Brain pericyte (primary cell): ENCODE data around the gene TEX22.
"Not testable (repeated sequence)": the region's sequence is repeated elsewhere in the genome, so short reads cannot be mapped to it uniquely, and the experiment has no call there.

ENCODE experiments used
- DNase-seq: peaks from one replicate; pipeline ENCODE4 v3.0.0-alpha.2; 2012; ENCODE audit warnings: low read depth, low spot score

The TEX22 gene, protein sequence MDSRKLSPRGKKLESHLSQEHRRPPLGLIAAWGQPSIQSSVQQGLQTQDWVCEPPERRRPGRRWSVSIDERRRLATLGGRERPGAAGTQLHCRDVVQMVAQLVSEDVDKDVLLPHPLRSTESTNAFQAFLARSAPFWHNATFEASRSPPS

DNA sequence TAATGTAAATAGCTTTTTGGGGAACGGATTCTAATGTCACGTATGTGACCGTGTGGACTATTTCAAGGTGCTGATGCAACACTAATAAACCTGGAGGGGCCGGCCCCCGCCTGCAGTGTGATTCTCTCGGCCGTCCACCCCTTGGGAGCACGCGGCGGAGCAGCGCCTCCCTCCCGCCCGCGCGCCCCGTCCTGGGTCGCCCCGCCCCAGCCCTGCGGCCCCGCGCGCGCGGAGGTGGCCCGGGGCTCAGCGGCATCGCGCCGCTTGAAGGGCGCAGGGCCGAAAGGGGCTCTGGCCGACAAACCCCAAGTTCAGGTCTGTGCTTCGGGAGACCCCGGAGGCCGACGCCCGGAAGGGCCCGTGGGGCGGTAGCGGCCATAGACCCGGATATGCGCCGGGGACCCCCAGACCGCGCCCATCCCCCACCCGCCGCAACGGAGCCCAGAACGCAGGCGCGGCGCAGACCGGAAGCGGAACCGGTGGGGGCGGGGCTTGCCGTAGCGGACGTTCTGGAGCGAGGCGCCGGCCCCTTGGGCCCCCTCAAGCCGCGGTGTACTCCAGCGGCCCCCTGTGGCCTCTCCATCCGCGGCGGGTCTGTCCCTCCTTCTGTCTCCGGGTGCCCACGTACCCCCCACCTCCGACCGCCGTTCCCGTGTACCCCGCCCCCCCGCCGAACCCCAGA lies at the start of gene TEX22:
TSS of gene TEX22 (plus strand) at position 495 of the 682 bp plus-strand sequence. CDS start 803 bp downstream, outside the sequence.
- DNase-seq: peak; percentile 27

DNA sequence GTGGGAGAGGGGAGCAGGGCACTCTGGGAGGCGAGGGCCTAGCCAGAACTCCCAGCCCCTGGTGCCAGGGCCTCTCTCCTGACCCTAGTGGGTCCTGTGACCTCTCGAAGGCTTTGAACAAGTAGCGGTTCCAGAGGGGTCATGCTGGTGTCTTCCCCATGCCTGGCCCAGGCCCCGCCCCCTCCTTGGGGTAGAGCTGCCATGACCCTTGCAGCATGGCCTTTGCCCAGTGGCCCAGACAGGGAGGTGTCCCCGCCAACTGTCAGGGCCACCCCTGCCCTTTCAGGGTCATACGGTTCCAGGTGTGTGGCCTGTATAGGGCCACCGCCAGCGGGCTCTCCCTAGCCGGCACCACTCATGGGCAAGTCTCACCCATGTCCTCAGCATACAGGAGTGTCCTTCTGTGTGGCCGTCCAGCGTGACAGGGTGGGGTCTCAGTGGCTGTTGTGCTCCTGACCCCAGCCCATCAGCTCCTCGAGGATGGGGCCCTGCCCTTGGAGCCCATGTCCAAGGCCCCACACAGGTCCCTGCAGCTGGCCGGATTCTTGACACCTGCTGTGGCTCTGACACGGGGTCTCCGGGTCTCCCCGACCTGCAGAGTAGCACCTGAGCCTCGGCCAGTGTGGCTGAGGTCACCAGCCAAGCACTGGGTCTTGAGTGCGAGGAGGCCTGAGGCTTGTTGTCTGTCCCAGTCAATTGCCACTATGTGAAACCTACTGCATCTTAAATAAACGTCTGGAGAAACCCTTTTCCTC lies 49.2 kb upstream of the TEX22 start:
- DNase-seq: no peak

DNA sequence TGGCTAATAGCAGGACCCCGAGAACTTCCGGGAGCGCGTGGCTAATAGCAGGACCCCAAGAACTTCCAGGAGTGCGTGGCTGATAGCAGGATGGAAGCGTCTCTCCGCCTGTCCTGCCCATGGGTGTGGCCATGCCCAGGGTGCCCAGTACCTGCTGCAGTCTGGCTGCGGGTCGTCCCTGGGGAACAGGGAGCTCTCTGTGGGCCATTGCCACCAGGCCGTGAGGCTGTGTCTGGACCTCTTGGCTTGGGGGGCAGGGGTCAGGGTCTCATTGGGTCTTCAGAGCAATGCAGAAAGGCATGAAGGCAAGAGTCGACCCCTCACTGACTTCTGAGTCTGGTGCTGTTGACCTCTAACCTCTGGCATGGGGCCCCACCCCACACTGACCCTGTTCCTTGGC lies 48.3 kb upstream of the TEX22 start:
- no peak for DNase-seq

DNA sequence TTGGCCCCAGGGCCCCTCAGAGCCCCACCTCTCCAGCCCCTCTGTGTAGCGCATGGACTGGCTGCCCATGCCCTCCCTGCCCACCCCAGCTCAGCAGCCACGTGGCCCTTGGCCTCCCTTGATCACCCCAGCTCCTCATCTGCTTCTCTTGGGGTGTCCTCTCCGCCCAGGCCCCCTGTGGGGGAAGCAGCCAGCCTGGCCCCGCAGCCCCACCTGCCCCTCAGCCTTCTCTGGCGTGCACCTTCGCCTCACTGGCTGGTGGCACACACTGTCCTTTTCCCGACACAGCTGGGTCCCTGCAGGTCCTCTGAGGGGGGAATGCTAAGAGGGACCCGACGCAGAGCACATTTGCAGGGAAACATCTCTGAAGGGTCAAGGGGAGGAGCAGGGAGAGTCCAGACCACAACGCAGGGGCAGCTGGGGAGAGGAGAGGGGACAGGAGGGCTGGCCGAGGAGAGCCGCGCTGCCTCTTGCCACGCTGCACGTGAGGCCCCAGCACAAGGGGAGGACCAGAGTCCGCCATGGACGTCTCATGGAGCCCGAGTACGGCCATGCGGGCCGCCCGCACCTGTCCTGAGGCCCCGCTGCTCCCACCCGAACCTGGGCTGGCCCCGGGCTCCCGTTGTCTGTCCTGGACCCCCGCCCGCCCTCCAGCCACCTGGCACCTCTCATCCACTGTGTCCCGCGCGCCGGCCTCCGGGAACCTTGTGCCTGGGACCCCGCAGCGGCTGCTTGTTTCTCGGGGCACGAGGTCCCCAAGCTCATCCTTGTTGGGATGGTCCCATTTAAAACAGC lies 47.7 kb upstream of the TEX22 start:
- DNase-seq: no peak

DNA sequence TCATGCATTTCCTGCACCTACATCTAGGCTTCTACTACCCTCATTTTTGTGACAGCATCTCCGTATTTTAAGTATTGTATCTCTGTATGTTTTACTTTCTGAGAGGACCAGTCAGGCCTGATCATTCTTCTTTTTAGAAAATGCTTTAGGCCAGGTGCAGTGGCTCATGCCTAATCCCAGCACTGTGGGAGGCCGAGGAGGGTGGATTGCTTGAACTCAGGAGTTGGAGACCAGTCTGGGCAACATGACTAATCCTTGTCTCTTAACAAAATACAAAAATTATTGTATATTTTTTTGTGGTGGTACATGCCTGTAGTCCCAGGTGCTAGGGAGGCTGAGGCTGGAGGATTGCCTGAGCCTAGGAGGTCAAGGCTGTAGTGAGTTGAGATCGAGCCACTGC lies 46.9 kb upstream of the TEX22 start:
- no peak for DNase-seq

DNA sequence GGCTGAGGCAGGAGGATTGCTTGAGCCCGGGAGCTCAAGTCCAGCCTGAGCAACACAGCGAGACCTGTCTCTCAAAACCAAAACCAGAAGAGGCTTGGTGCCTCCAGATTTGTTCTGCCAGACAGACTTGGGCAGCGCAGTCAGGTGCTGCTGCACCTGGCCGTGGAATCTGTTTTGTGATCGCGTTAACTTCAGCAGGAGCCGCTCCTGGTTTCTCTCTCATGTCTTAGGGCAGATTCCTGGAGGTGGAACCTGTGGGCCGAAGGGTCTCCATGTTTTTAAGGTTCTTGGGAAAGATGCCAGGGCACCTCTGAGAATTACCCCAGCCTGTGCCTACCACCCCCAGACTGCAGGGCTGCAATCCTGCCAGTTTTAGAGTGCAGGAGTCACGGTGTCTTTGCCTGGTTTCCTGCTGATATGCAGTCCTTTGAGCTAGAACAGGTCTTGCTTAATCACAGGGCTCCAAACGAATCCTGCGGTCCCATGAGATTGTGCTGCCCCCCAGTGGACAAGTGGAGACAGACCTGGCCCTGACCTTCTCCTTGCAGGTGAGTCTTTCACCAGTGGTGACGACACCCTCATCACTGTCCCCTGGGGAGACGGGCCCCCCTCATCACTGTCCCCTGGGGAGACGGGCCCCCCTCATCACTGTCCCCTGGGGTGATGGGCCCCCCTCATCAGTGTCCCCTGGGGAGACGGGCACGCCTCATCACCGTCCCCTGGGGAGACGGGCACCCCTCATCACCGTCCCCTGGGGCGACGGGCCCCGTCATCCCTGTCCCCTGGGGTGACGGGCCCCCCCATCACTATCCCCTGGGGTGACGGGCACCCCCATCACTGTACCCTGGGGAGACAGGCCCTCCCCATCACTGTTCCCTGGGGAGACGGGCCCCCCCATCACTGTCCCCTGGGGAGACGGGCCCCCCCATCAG lies 46.2 kb upstream of the TEX22 start:
- no peak for DNase-seq

DNA sequence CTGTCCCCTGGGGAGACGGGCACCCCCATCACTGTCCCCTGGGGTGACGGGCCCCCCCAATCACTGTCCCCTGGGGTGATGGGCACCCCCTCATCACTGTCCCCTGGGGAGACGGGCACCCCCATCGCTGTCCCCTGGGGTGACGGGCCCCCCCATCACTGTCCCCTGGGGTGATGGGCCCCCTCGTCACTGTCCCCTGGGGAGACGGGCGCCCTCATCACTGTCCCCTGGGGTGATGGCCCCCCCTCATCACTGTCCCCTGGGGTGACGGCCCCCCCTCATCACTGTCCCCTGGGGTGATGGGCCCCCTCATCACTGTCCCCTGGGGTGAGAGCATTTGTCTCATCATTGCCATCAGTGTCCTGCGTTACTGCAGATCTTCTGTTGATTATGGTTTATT lies 45.2 kb upstream of the TEX22 start:
- DNase-seq: no peak

DNA sequence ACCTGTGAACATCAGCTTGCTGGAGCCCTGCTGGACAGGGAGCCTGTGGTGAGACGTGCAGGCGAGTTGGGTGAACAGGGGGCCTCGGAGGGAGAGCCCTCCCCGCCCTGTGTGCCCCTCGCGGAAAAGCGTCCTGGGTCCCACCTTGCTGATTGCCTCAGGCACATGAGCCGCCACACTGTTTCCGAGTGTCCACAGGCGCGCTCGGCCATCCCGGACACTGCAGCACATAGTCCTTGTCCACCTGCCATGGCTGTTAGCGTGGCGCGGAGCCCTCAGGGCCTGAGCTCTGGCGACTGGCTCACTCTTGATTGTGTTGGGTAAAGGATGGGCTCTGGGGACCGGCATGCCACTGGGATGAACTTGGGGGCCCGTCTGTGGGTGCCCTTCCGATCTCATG lies 43.8 kb upstream of the TEX22 start:
- DNase-seq: no peak

DNA sequence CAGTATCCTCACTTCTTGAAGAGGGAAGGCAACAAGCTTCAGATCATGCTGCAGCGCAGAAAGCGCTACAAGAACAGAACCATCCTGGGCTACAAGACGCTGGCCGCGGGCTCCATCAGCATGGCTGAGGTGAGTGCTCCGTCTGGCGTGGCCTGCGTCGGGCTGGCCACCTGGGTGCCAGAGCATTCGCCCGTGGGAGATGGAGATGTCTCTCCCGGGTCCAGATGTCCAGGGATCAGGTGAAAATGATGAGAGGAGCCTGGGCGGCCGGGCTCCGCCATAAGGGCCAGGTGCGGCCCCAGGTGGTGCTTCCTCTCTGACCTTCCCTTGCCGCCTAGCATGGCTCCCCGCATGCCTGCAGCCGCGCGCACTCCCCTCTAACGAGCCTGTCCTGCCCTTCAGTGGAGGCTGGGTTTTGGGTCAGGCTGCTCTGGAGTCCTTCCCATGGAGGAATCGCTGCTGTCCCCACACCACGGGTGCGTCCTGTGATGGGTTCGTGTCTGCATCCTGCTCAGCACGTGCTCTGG lies 43.2 kb upstream of the TEX22 start:
- no peak for DNase-seq

DNA sequence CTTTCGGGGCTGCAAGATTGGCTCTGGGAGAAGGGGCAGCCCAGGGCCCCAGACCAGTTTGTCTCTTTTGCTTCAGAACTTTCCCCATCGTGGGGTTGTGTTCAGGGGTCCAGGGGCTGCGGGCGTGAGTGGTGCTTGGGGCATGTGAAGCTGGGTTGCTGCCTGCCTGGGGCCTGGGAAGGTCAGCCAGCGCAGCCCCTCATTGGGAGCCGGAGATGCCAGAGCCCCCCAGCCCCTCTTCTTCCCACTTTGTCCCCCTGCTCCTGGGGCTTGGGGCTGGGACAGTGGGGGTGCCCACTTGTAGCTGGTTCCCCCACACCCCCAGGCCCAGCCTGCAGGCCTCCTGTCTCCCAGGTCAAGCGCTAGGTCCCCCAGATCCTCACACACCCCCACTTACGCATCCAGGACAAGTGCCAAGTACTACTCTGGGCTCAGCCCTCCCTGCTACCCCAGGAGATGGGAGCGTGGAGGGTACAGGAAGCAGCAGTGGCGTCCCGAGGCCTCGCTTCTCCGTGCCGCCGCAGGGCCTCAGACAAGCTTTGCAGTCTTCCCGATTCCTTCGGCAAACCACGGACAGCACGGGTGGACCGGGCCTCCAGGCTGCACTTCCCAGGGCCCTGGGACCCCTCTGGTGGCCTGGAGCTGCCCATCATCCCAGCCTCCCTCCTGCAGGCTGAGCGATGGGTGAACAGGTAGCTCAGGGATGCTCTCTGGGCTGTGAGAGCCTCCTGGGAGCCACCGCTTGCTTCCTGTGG lies 42.3 kb upstream of the TEX22 start:
- DNase-seq: no peak

DNA sequence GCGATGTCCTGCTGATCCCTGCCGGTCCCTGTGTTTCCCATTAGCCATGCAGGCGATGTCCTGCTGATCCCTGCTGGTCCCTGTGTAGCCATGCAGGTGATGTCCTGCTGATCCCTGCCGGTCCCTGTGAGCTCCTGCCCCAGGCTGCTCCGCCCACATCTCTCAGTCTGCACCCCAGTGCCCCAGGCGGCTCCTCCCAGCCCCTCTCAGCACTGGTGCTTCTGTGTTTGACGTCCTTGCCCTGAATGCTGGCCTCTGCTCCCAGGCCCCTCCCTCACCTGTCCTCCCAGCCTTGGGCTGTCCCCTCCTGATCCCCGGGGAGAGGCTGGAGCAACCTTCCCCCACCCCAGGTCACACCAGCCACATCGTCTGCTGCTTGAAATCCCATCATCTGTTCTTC lies 41.4 kb upstream of the TEX22 start:
- DNase-seq: no peak

DNA sequence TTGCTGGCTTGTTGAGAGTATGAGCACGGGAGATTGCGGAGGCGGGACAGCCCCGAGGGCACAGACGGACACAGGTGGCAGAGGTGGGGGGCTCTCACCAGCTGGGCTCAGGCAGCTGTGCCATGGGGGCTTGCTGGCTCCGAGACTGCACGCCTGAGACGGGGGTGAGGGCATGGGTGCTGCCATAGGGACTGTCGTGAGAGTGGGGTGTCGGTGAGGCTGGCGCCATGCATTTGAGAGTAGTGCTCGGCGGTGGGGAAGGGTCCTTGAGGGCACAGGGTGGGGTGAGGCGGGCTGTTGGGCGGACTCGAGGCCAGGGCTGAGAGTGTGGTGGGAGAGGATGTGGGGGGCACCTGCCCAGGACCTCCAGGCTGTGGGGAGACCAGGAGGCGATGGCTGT lies 40.7 kb upstream of the TEX22 start:
- DNase-seq: no peak

DNA sequence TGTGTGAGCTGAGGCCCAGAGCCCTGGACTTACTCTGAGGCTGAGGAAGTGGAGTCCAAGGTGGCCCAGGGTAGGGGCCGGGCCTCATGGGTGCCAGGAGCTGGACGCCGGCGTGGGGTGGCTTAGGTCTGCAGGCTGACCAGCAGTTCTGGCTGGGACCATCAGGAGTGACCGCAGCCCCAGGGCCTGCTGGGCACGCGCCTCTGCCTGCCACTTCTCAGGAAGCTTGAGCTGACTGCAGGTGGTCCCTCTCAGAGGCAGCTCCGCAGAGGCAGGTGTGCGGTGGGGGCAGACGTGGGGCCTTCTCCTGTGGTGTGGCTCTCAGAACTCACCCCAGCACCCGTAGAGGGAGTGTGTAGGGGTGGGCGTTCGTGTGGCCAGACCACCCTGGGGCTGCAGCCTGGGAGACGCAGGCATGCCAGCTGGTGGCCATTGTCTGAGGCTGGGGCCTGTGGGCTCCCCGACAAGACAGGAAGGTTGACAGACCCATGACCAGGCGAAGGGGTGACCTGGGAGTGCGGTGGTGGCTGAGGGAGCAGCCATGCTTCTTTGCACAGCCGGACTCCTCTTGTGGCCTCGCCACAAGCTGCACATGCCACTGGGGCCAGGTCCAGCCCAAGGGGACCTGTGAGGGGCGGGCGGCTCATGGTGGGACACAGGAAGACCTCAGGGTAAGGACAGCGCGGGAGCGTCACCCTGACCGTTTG lies 40.0 kb upstream of the TEX22 start:
- no peak for DNase-seq

DNA sequence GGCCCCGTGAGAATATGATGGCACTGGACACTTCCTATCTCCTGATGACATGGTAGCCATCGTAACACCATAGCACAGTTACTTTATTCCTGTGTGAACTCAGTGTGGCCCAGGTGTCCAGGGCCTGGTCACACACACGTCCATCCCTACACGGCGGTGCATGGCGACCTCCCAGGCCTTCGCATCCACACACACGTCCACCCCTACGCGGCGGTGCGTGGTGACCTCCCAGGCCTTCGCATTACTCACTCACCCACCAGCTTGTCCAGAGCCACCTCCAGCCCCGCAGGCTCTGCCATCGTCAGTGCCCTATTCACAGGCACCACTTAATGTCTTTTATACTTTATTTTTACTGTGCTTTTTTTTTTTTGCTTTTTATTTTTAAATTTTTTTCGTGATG lies 39.4 kb upstream of the TEX22 start:
- no peak for DNase-seq

DNA sequence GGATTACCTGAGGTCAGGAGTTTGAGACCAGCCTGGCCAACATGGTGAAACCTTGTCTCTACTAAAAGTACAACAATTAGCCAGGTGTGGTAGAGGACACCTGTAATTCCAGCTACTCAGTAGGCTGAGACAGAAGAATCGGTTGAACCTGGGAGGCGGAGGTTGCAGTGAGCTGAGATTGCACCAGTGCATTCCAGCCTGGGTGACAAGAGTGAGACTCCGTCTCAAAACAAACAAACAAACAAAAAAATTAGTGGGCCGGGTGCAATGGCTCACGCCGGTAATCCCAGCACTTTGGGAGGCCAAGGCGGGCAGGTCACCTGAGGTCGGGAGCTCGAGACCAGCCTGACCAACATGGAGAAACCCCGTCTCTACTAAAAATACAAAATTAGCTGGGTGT lies 36.9 kb upstream of the TEX22 start:
- not testable (repeated sequence) for DNase-seq

DNA sequence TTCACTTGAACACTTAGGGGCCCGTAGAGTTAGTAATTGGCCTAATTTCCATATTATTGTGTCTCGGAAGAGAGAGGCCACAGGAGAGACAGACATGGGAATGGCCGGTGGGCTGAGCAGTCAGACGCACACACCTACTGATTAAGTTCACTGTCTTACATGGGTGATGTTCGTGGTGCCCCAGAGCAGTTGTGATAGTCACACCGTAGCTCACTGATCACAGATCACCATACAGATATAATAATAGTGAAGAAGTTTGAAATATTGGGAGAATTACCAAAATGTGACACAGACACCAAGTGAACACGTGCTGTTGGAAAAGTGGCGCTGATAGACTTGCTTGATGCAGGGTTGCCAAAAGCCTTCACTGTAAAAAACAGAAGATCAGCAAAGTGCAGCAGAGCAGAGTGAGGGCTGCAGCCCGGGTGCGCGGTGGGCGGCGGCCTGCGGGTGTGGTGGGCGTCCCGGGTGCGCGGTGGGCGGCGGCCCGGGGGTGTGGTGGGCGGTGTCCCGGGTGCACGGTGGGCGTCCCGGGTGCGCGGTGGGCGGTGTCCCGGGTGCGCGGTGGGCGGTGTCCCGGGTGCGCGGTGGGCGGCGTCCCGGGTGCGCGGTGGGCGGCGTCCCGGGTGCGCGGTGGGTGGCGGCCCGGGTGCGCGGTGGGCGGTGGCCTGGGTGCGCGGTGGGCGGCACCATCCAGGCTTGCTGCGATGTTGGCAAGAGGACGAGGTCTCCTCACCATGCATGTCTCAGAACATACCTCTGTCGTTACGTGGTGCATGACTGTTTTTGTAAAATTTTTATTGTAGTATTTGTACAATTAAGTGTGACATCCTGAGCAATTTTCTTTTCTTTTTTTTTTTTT lies 34.3 kb upstream of the TEX22 start:
- no peak for DNase-seq

DNA sequence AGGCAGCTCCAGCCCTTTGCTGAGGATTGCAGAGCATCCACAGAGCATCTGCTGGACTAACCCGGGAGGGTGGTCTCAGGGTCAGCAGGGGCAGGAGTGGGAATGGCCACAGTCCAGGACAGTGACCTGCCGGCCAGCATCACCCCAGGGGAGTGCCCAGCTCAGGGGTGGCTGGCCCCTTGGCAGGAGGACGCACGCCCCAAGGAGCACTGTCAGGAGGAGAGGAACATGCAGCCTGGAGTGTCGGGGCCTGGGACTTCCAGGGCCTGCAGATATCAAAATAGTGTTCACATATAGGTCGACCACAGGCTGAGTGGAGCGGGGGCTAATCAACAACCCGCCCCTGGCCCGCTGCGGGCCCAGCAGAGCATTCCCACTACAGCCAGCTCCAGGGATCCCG lies 33.2 kb upstream of the TEX22 start:
- DNase-seq: no peak

DNA sequence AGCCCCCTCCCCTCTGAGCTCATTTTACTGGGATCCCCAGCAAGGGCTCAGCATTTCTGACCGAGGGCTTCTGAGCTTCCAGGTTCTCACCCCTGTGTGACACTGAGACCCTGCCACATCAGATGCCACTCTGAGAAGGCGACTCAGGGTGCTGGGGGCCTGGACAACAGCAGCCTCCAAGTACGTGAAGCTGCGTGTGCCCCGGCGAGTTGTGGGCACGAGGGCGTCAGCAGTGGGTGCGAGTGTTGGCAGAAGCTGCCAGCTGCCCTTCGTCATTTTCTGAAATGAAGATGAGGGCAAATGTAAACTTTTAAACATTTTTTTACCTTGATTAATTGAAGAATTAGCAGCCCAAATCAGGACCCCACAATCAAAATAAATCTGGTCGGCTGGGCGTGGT lies 32.7 kb upstream of the TEX22 start:
- no peak for DNase-seq
